SK-N-SH (cell line): ENCODE measurements around the gene SLC25A17. TPM values are rescaled to one million over a fixed set of nuclear protein-coding genes. Genes with fewer than 3 reads are reported as not detected.

ENCODE experiments used
- CTCF ChIA-PET: fragments of 300-600, 350-600 bp; formaldehyde crosslinking; extraction: SDS; loops from one replicate; lab custom pipeline; 2021; lab: Yijun Ruan, JAX
- POLR2A ChIA-PET: fragments of 350-600 bp; sonication (Branson Sonifier 250); formaldehyde crosslinking; extraction: SDS; loops from one replicate; lab custom pipeline; 2020; ENCODE audit warnings: antibody characterized with exemption, inconsistent platforms; lab: Yijun Ruan, JAX
- DNase-seq: peaks from one replicate; pipeline ENCODE4 v3.0.0; 2012
- H2AFZ ChIP-seq: fragments of 200-600 bp; sonication (generic); 2 replicates; pipeline ENCODE4 v1.8.1; 2016; ENCODE audit warnings: antibody characterized with exemption, mild to moderate bottlenecking, low read depth
- H3F3A ChIP-seq: fragments of 200-600 bp; sonication (generic); replicated peaks from 2 replicates; pipeline ENCODE3; 2016; ENCODE audit warnings: antibody characterized with exemption, mild to moderate bottlenecking; ENCODE audit not compliant: insufficient read depth
- H3K27ac ChIP-seq, 2 experiments: fragments of 200-500 bp in 1 of 2; fragments of 200-600 bp in 1 of 2; sonication (Bioruptor generic) in 1 of 2; sonication (generic), shearing (Covaris generic) in 1 of 2; 2 replicates each; pipeline versions ENCODE4 v1.5.1 to v1.6.1; 2014 to 2016; ENCODE audit warnings: low read depth in 2 of 2, inconsistent platforms in 1 of 2, low read length in 1 of 2, mild to moderate bottlenecking in 1 of 2, mixed read lengths in 1 of 2
- H3K27me3 ChIP-seq: fragments of 200-600 bp; sonication (generic), shearing (Covaris generic); 2 replicates; pipeline ENCODE4 v1.6.1; 2016; ENCODE audit warnings: mixed run types; ENCODE audit not compliant: insufficient read depth
- H3K36me3 ChIP-seq, 2 experiments: fragments of 200-500 bp in 1 of 2; fragments of 200-600 bp in 1 of 2; sonication (Bioruptor generic) in 1 of 2; sonication (generic) in 1 of 2; replicated peaks in 1 of 2; 2 replicates each; pipeline versions ENCODE3 to v1.5.1; 2014 to 2016; ENCODE audit warnings: low read length in 1 of 2, mild to moderate bottlenecking in 1 of 2; ENCODE audit not compliant: insufficient read depth in 2 of 2, control insufficient read depth in 1 of 2
- H3K4me1 ChIP-seq, 2 experiments: fragments of 200-500 bp in 1 of 2; fragments of 200-600 bp in 1 of 2; sonication (Bioruptor generic) in 1 of 2; sonication (generic), shearing (Covaris generic) in 1 of 2; 2 replicates each; pipeline versions ENCODE4 v1.5.1 to v1.6.1; 2014 to 2016; ENCODE audit warnings: low read depth in 1 of 2, low read length in 1 of 2, mixed run types in 1 of 2; ENCODE audit not compliant: insufficient read depth in 2 of 2, control insufficient read depth in 1 of 2
- H3K4me2 ChIP-seq: fragments of 200-600 bp; sonication (generic), shearing (Covaris generic); 2 replicates; pipeline ENCODE4 v1.6.1; 2017; ENCODE audit warnings: mixed run types
- H3K4me3 ChIP-seq, 2 experiments: fragments of 200-500 bp in 1 of 2; fragments of 200-600 bp in 1 of 2; sonication (Bioruptor generic) in 1 of 2; sonication (generic), shearing (Covaris generic) in 1 of 2; 2 replicates each; pipeline versions ENCODE4 v1.5.1 to v1.8.1; 2014 to 2016; ENCODE audit warnings: low read depth in 2 of 2, inconsistent platforms in 1 of 2, low read length in 1 of 2, mild to moderate bottlenecking in 1 of 2, mixed read lengths in 1 of 2, moderate library complexity in 1 of 2
- H3K79me2 ChIP-seq: fragments of 200-600 bp; sonication (generic); 2 replicates; pipeline ENCODE4 v1.8.1; 2017; ENCODE audit warnings: mild to moderate bottlenecking; ENCODE audit not compliant: insufficient read depth
- H3K9ac ChIP-seq: fragments of 200-600 bp; sonication (generic); 2 replicates; pipeline ENCODE4 v1.6.1; 2017; ENCODE audit warnings: mixed run types
- H3K9me2 ChIP-seq: fragments of 200-600 bp; sonication (generic); 2 replicates; pipeline ENCODE4 v1.6.1; 2017; ENCODE audit warnings: mixed run types
- H3K9me3 ChIP-seq: fragments of 200-600 bp; sonication (generic); 2 replicates; pipeline ENCODE4 v1.6.1; 2017; ENCODE audit warnings: mixed run types, mild to moderate bottlenecking, moderate library complexity
- H4K20me1 ChIP-seq: fragments of 200-600 bp; sonication (generic); 2 replicates; pipeline ENCODE4 v1.6.1; 2017; ENCODE audit warnings: mild to moderate bottlenecking, mixed run types; ENCODE audit not compliant: insufficient read depth
- CHD2 ChIP-seq: fragments of 150-350 bp; IDR thresholded peaks from 2 replicates; pipeline ENCODE4 v1.6.1; 2018; ENCODE audit warnings: low read length; ENCODE audit not compliant: partially characterized antibody
- ELF1 ChIP-seq: IDR thresholded peaks from 2 replicates; pipeline ENCODE4 v1.4.0; 2012
- EZH2phosphoT487 ChIP-seq: fragments of 200-600 bp; sonication (generic); IDR thresholded peaks from 2 replicates; pipeline ENCODE4 v1.6.1; 2017; ENCODE audit warnings: low read depth, mixed run types, mild to moderate bottlenecking, antibody characterized with exemption, moderate library complexity, borderline replicate concordance
- FOXJ3 ChIP-seq: sonication (generic); formaldehyde crosslinking; IDR thresholded peaks from 2 replicates; pipeline ENCODE4 v1.5.1; 2020; ENCODE audit warnings: mild to moderate bottlenecking, missing genetic modification reagents
- GABPA ChIP-seq: IDR thresholded peaks from 2 replicates; pipeline ENCODE4 v1.4.0; 2012; ENCODE audit warnings: low read depth, mild to moderate bottlenecking
- GATA2 ChIP-seq: sonication (generic); formaldehyde crosslinking; IDR thresholded peaks from 2 replicates; pipeline ENCODE4 v1.5.0; 2020; ENCODE audit warnings: mild to moderate bottlenecking, missing genetic modification reagents
- JUND ChIP-seq: IDR thresholded peaks from 2 replicates; pipeline ENCODE4 v1.4.0; 2012
- MEF2A ChIP-seq: IDR thresholded peaks from 2 replicates; pipeline ENCODE4 v1.4.0; 2012; ENCODE audit warnings: low read depth, borderline replicate concordance
- RAD21 ChIP-seq: IDR thresholded peaks from 2 replicates; pipeline ENCODE4 v1.6.1; 2012; ENCODE audit warnings: mild to moderate bottlenecking, low read length
- RCOR1 ChIP-seq: fragments of 150-350 bp; IDR thresholded peaks from 2 replicates; pipeline ENCODE4 v1.6.1; 2017; ENCODE audit warnings: antibody characterized with exemption, low read length
- REST ChIP-seq: IDR thresholded peaks from 2 replicates; pipeline ENCODE4 v1.6.1; 2012; ENCODE audit warnings: mild to moderate bottlenecking, low read depth, low read length, moderate library complexity
- RFX5 ChIP-seq: IDR thresholded peaks from 2 replicates; pipeline ENCODE4 v1.6.1; 2012; ENCODE audit warnings: mild to moderate bottlenecking, improper control_type of control experiment, low read length
- RXRA ChIP-seq: IDR thresholded peaks from 2 replicates; pipeline ENCODE4 v1.4.0; 2012; ENCODE audit warnings: low read depth, mild to moderate bottlenecking, borderline replicate concordance
- SIN3A ChIP-seq: IDR thresholded peaks from 2 replicates; pipeline ENCODE4 v1.6.1; 2012; ENCODE audit warnings: low read depth, mild to moderate bottlenecking, low read length, moderate library complexity, borderline replicate concordance
- TAF1 ChIP-seq: IDR thresholded peaks from 2 replicates; pipeline ENCODE4 v1.6.1; 2012; ENCODE audit warnings: low read depth, mild to moderate bottlenecking, low read length, moderate library complexity, borderline replicate concordance
- TCF12 ChIP-seq: IDR thresholded peaks from 2 replicates; pipeline ENCODE4 v1.4.0; 2012
- TEAD4 ChIP-seq: IDR thresholded peaks from 2 replicates; pipeline ENCODE4 v1.4.0; 2012; ENCODE audit warnings: mild to moderate bottlenecking, borderline replicate concordance; ENCODE audit not compliant: insufficient read depth
- YY1 ChIP-seq: IDR thresholded peaks from 2 replicates; pipeline ENCODE4 v1.4.0; 2012; ENCODE audit warnings: low read depth, mild to moderate bottlenecking
- WGBS: methylation state at CpG from one replicate; pipeline ENCODE4 v1.1.6; 2017; ENCODE audit warnings: low lambda C conversion rate; 5-methylcytosine and 5-hydroxymethylcytosine counted together
- polyA plus RNA-seq, 3 experiments: library from polyadenylated mRNA; depleted of rRNA; stranded (reverse); fragments of >200 nt; gene quantifications; 2 replicates each; pipeline ENCODE4 v1.2.3, GENCODE V29; 2012
- TF ChIP-seq, protein P1 (sequence below): fragments of 150-350 bp; IDR thresholded peaks from 2 replicates; pipeline ENCODE4 v1.6.1; 2016; ENCODE audit warnings: mild to moderate bottlenecking, low read depth, low read length
- TF ChIP-seq, protein P2 (sequence below): IDR thresholded peaks from 2 replicates; pipeline ENCODE4; 2012
- TF ChIP-seq, protein P3 (sequence below): IDR thresholded peaks from 2 replicates; pipeline ENCODE4 v1.4.0; 2012; ENCODE audit warnings: low read depth, borderline replicate concordance

The SLC25A17 gene
- polyA plus RNA-seq, 1 of the 3 experiments (the other 2 are of a cell fraction), result 11.1 TPM

GRCh38 chr22:40805239-40805638, 13.9 kb downstream of the SLC25A17 start:
- Histone ChIP-seq H3K9me3 (no peaks in the 10 kb centered on the region), H3K4me3 (no peak overlapping the region), H4K20me1 (no peaks in the 10 kb centered on the region), H3F3A (no peaks in the 10 kb centered on the region), H2AFZ (no peak overlapping the region), H3K4me2 (no peak overlapping the region), H3K36me3 (no peaks in the 10 kb centered on the region), H3K9me2 (no peaks in the 10 kb centered on the region), H3K27me3 (no peaks in the 10 kb centered on the region), H3K9ac (no peak overlapping the region), H3K4me1 (no peaks in the 10 kb centered on the region), H3K79me2 (peaks cover 23% of the 10 kb centered on the region), H3K27ac (no peak overlapping the region)
- TF ChIP-seq CHD2, result no peak
- ChIA-PET POLR2A (no interaction called here), CTCF (interaction anchor here (1.3 kb wide), 1 partner anchor 122 kb away, joined by 4 read pairs; no protein-coding TSS in a partner anchor)
- 100% methylated on average over 4 of the region's 4 CpGs for WGBS
- DNase-seq, result no peak

GRCh38 chr22:40803321-40803720, 15.8 kb downstream of the SLC25A17 start:
- Histone ChIP-seq H3K27ac (no peak overlapping the region), H3K4me3 (no peak overlapping the region), H3K36me3 (no peaks in the 10 kb centered on the region), H3K4me2 (no peak overlapping the region), H3K9me2 (no peaks in the 10 kb centered on the region), H4K20me1 (no peaks in the 10 kb centered on the region), H3K27me3 (no peaks in the 10 kb centered on the region), H3F3A (no peaks in the 10 kb centered on the region), H3K79me2 (peaks cover 19% of the 10 kb centered on the region; the same call in 1 of the 2 replicates), H2AFZ (no peak overlapping the region), H3K9me3 (no peaks in the 10 kb centered on the region), H3K9ac (no peak overlapping the region), H3K4me1 (no peaks in the 10 kb centered on the region)
- ChIA-PET POLR2A (no interaction called here), CTCF (no interaction called here)
- 100% methylated on average over 1 of the region's 1 CpG for WGBS
- no peak for TF ChIP-seq RAD21
- no peak for TF ChIP-seq GATA2 (CRISPR knock-in tag)
- no peak for TF ChIP-seq GABPA
- no peak for TF ChIP-seq RXRA
- no peak for TF ChIP-seq RCOR1
- TF ChIP-seq RFX5, result no peak
- no peak for TF ChIP-seq TEAD4
- no peak for TF ChIP-seq MEF2A
- TF ChIP-seq REST, result no peak
- TF ChIP-seq, protein P1, sequence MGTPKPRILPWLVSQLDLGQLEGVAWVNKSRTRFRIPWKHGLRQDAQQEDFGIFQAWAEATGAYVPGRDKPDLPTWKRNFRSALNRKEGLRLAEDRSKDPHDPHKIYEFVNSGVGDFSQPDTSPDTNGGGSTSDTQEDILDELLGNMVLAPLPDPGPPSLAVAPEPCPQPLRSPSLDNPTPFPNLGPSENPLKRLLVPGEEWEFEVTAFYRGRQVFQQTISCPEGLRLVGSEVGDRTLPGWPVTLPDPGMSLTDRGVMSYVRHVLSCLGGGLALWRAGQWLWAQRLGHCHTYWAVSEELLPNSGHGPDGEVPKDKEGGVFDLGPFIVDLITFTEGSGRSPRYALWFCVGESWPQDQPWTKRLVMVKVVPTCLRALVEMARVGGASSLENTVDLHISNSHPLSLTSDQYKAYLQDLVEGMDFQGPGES, result no peak
- TF ChIP-seq, protein P2, sequence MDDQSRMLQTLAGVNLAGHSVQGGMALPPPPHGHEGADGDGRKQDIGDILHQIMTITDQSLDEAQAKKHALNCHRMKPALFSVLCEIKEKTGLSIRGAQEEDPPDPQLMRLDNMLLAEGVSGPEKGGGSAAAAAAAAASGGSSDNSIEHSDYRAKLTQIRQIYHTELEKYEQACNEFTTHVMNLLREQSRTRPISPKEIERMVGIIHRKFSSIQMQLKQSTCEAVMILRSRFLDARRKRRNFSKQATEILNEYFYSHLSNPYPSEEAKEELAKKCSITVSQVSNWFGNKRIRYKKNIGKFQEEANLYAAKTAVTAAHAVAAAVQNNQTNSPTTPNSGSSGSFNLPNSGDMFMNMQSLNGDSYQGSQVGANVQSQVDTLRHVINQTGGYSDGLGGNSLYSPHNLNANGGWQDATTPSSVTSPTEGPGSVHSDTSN, result no peak
- TF ChIP-seq EZH2phosphoT487, result no peak
- TF ChIP-seq ELF1, result no peak
- TF ChIP-seq YY1, result no peak
- TF ChIP-seq JUND, result no peak
- no peak for TF ChIP-seq SIN3A
- TF ChIP-seq, protein P3, sequence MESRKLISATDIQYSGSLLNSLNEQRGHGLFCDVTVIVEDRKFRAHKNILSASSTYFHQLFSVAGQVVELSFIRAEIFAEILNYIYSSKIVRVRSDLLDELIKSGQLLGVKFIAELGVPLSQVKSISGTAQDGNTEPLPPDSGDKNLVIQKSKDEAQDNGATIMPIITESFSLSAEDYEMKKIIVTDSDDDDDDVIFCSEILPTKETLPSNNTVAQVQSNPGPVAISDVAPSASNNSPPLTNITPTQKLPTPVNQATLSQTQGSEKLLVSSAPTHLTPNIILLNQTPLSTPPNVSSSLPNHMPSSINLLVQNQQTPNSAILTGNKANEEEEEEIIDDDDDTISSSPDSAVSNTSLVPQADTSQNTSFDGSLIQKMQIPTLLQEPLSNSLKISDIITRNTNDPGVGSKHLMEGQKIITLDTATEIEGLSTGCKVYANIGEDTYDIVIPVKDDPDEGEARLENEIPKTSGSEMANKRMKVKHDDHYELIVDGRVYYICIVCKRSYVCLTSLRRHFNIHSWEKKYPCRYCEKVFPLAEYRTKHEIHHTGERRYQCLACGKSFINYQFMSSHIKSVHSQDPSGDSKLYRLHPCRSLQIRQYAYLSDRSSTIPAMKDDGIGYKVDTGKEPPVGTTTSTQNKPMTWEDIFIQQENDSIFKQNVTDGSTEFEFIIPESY, result no peak
- no peak for TF ChIP-seq FOXJ3 (CRISPR knock-in tag)
- no peak for TF ChIP-seq TAF1
- no peak for TF ChIP-seq TCF12
- DNase-seq, result no peak
